ENCODE data around the gene LCP2.

Gene LCP2

DNA sequence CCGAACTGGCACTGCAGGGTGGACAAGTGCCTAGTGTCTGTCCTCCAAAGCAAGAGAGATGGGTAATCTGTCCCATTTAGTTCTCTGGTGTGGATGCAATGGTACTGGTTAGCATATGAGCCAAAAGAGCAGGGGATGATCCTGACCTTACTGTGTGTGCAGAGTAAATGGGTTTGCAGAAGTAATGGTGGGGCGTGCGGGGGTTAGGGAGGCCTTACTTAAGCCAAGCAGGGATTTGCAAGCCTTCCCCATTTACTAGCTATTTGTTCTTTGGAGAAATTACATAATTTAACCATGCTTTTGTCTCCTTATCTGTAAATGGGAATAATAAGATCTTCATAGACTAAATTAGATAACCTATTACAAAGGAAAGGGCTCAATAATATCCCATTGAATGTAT, 19.9 kb upstream of the LCP2 start:
- no peak overlapping the region for H3K4me3 ChIP-seq (ENCODE audit: low read length)
- DNase-seq (ENCODE audit: low read depth), result no peak
- no peak for TF ChIP-seq CTCF (conservative IDR thresholded peaks at IDR 0.05; ENCODE audit: low read depth, low read length)

DNA sequence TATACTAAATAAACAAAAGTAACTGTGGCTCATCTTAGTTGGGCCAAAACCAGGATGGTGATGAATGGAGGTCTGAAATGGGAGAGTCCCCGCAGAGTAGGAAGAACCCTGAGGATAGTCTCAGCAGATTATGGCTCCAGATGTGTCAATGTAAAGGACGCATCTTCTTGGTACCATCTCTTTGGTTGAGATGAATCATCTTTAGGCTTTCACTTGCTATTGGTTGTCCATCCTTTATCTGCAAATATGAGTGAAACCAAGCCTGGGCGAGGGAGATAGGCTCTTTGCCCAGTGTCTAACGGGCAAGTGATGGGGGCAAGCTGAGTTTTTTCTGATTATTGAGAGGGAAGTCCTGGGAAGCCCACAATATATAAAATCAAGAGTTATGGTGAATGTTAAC, 19.4 kb upstream of the LCP2 start:
- no peak for TF ChIP-seq CTCF (conservative IDR thresholded peaks at IDR 0.05; ENCODE audit: low read depth, low read length)
- DNase-seq (ENCODE audit: low read depth), result no peak
- H3K4me3 ChIP-seq (ENCODE audit: low read length), result no peak overlapping the region

DNA sequence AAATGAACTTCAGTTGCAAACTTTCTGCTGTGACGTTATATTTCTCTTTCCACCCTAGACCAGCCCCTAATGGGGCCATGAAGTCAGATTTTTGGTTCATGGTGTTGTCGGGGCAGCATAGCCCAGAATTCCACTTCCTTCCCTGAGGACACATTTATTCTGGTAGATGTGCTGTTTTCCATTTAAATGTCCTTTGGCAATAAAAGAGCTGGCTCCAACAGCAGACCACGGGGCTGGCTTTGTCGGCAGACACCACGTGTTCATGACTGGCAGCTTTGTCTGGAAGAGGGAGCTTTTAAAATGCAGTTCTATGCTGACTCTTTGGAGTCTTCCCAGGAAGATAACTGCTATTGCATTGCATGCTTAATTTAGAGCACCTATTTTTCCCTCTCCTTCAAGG, 17.6 kb upstream of the LCP2 start:
- DNase-seq (ENCODE audit: low read depth), result peak; percentile 32
- no peak for TF ChIP-seq CTCF (conservative IDR thresholded peaks at IDR 0.05; ENCODE audit: low read depth, low read length)
- no peak overlapping the region for H3K4me3 ChIP-seq (ENCODE audit: low read length)

- DNase-seq (ENCODE audit: low read depth), result no peak
- no peak for TF ChIP-seq CTCF (conservative IDR thresholded peaks at IDR 0.05; ENCODE audit: low read depth, low read length)
These were observed 17.0 kb upstream of the LCP2 start for GRCh38 chr5:170314541-170315095.

DNA sequence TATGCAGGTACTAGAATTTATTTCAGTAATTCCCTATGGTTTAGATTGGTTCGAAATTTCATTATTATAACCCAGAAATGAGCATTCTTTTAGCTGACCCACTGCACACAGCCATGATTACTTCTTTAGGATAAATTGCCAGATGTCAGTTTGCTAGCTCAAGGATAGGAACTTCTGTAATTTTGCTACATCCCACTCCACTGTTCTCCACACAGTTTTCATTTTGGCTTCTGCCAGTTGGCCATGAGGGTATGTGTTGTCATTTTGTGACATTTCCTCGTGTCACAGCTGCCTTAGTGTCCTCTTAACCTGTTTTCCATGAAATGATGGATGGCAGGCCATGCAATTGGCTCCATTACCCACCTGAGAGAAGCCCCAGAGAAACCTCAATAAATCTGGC, 16.2 kb upstream of the LCP2 start:
- no peak overlapping the region for H3K4me3 ChIP-seq (ENCODE audit: low read length)
- DNase-seq (ENCODE audit: low read depth), result no peak

More at GRCh38 chr5:170314541-170315095, 17.0 kb upstream of the LCP2 start:
- no peak overlapping the region for H3K4me3 ChIP-seq (ENCODE audit: low read length)

GRCh38 chr5:170313344-170313743, 15.8 kb upstream of the LCP2 start:
- DNase-seq (ENCODE audit: low read depth), result no peak
- H3K4me3 ChIP-seq (ENCODE audit: low read length), result no peak overlapping the region
- no peak for TF ChIP-seq CTCF (conservative IDR thresholded peaks at IDR 0.05; ENCODE audit: low read depth, low read length)

More for the DNA sequence above, 16.2 kb upstream of the LCP2 start:
- no peak for TF ChIP-seq CTCF (conservative IDR thresholded peaks at IDR 0.05; ENCODE audit: low read depth, low read length)

DNA sequence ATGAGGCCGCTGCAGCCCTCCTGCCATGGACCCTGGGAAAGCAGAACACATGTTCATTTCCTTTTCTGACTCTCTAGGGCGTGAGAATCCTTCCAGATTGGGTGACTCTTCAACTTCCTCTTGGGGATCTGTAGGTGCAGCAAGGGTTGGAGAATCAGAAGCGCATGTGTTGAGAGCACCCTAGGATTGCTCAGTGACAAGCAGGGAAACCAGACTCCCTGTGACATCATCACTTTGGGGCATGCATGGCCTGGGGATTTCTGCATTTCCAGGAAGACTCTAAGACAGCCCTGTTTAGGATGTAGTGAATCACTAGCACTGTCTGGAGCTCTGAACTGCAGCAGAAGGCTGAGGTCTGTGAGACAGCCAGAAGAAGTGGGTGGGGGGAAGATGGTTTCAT, 15.1 kb upstream of the LCP2 start:
- no peak for DNase-seq (ENCODE audit: low read depth)
- TF ChIP-seq CTCF (conservative IDR thresholded peaks at IDR 0.05; ENCODE audit: low read depth, low read length), result no peak
- H3K4me3 ChIP-seq (ENCODE audit: low read length), result no peak overlapping the region

All from retinal pigment epithelial cell (primary cell).